ENCODE data around the gene SIRT7.

Gene SIRT7

GRCh38 chr17:81863833-81864768 is 53.9 kb downstream of the SIRT7 start:
- DNase-seq (ENCODE audit: low read depth in 2 of 2), result no peak

- DNase-seq (ENCODE audit: low read depth in 2 of 2), result no peak
Measured at GRCh38 chr17:81863123-81863675, 54.8 kb downstream of the SIRT7 start.

All from stimulated activated CD8-positive, alpha-beta memory T cell treated with anti-CD3 and anti-CD28 coated beads, Interleukin-15, amount 100 ng/mL, for 48 hours (primary cell).